Natural killer cell (primary cell): ENCODE measurements around the gene TRIM47. TPM values are rescaled to one million over a fixed set of nuclear protein-coding genes. Genes with fewer than 3 reads are reported as not detected.

Experiments used
- ATAC-seq, 3 donors: fragments of 150-1000 bp in 2 of 3; fragments of 200-7000 bp in 1 of 3; cut with Tn5 transposase; 1 replicate in 1 of 3; 2 replicates in 2 of 3; pipeline ENCODE4 v1.10.0; 2021; ENCODE audit warnings: mild to moderate bottlenecking in 2 of 3, moderate library complexity in 2 of 3
- DNase-seq, 2 donors: peaks; one replicate each; pipeline versions ENCODE4 v3.0.0 to v3.0.0-alpha.2; 2013 to 2021; ENCODE audit warnings: mixed read lengths in 1 of 2
- H3K27ac ChIP-seq: one replicate; pipeline ENCODE4 v1.5.1; 2013; ENCODE audit warnings: mild to moderate bottlenecking, low read length
- H3K27me3 ChIP-seq: one replicate; pipeline ENCODE4 v1.6.1; 2013; ENCODE audit warnings: low read length; ENCODE audit not compliant: control insufficient read depth, insufficient read depth
- H3K36me3 ChIP-seq: one replicate; pipeline ENCODE4 v1.6.1; 2013; ENCODE audit warnings: low read length; ENCODE audit not compliant: control insufficient read depth, insufficient read depth
- H3K4me1 ChIP-seq: one replicate; pipeline ENCODE4 v1.6.1; 2013; ENCODE audit warnings: low read length; ENCODE audit not compliant: control insufficient read depth, insufficient read depth
- H3K4me3 ChIP-seq: one replicate; pipeline ENCODE4 v1.5.1; 2013; ENCODE audit warnings: low read length
- H3K9me3 ChIP-seq: one replicate; pipeline ENCODE4 v1.6.1; 2013; ENCODE audit warnings: low read length; ENCODE audit not compliant: control insufficient read depth, insufficient read depth
- H3K27ac Mint-ChIP-seq, 2 donors: one replicate each; pipeline ENCODE4 v1.8.0; 2022; ENCODE audit warnings: mild to moderate bottlenecking in 2 of 2, mixed read lengths in 2 of 2, moderate library complexity in 1 of 2
- H3K27me3 Mint-ChIP-seq, 2 donors: one replicate each; pipeline ENCODE4 v1.8.0; 2022; ENCODE audit warnings: low read depth in 2 of 2, mixed read lengths in 2 of 2
- H3K36me3 Mint-ChIP-seq: one replicate; pipeline ENCODE4 v1.8.0; 2022; ENCODE audit warnings: mixed read lengths
- H3K4me1 Mint-ChIP-seq, 2 donors: one replicate each; pipeline ENCODE4 v1.8.0; 2022; ENCODE audit warnings: mixed read lengths in 2 of 2
- H3K4me3 Mint-ChIP-seq: one replicate; pipeline ENCODE4 v1.8.0; 2022; ENCODE audit warnings: mild to moderate bottlenecking, moderate library complexity, mixed read lengths
- H3K9me3 Mint-ChIP-seq, 2 donors: one replicate each; pipeline ENCODE4 v1.8.0; 2022; ENCODE audit warnings: mixed read lengths in 2 of 2
- WGBS: methylation state at CpG from one replicate; pipeline ENCODE4 v1.1.7; 2013; ENCODE audit warnings: missing lambda C conversion rate; ENCODE audit not compliant: insufficient coverage; 5-methylcytosine and 5-hydroxymethylcytosine counted together
- intact Hi-C: fragments of 100-400 bp; cut with micrococcal nuclease; formaldehyde crosslinking; loops from one replicate; pipeline ENCODE4 v1.14.2; 2022
- total RNA-seq, 4 donors: library from RNA; stranded (reverse); fragments of 120-200 nt in 1 of 4; gene quantifications; one replicate each; pipeline versions ENCODE4 v1.2.3 to v1.2.4, GENCODE V29; 2013 to 2022
- TF ChIP-seq, protein P1 (sequence below): fragments of 200-600 bp; IDR thresholded peaks from one replicate; pipeline ENCODE4 v1.8.0; 2022; ENCODE audit warnings: antibody characterized with exemption

The TRIM47 gene
- total RNA-seq, 3 donors from 2014 or later (not counting 1 experiment from before 2014, with no cell fraction given), result 1.2 to 2.5 (median 2.0) TPM

- no peak overlapping the region for H3K27ac Mint-ChIP-seq
- intact Hi-C loops, result no loop called here
- no peaks in the 10 kb centered on the region for H3K27me3 Mint-ChIP-seq
These were observed 36.9 kb upstream of the TRIM47 start for GRCh38 chr17:75915268-75915667.

GRCh38 chr17:75914643-75915267 is 36.4 kb upstream of the TRIM47 start:
- H3K27me3 ChIP-seq, result no peaks in the 10 kb centered on the region
- no peaks in the 10 kb centered on the region for H3K36me3 Mint-ChIP-seq
- H3K27me3 Mint-ChIP-seq, result no peaks in the 10 kb centered on the region
- no peak for DNase-seq
- H3K9me3 Mint-ChIP-seq, result no peaks in the 10 kb centered on the region
- H3K27ac ChIP-seq, result no peak overlapping the region
- peaks cover 11% of the 10 kb centered on the region for H3K4me1 ChIP-seq
- WGBS, result 96% methylated on average over 34 of the region's 34 CpGs
- H3K27ac Mint-ChIP-seq, result no peak overlapping the region
- intact Hi-C loops, result no loop called here
- peaks cover 5% of the 10 kb centered on the region for H3K36me3 ChIP-seq
- TF ChIP-seq, protein P1, sequence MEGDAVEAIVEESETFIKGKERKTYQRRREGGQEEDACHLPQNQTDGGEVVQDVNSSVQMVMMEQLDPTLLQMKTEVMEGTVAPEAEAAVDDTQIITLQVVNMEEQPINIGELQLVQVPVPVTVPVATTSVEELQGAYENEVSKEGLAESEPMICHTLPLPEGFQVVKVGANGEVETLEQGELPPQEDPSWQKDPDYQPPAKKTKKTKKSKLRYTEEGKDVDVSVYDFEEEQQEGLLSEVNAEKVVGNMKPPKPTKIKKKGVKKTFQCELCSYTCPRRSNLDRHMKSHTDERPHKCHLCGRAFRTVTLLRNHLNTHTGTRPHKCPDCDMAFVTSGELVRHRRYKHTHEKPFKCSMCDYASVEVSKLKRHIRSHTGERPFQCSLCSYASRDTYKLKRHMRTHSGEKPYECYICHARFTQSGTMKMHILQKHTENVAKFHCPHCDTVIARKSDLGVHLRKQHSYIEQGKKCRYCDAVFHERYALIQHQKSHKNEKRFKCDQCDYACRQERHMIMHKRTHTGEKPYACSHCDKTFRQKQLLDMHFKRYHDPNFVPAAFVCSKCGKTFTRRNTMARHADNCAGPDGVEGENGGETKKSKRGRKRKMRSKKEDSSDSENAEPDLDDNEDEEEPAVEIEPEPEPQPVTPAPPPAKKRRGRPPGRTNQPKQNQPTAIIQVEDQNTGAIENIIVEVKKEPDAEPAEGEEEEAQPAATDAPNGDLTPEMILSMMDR, result no peak
- no peak overlapping the region for H3K4me3 Mint-ChIP-seq
- no peaks in the 10 kb centered on the region for H3K9me3 ChIP-seq
- no peak overlapping the region for H3K4me3 ChIP-seq
- ATAC-seq, result no peak
- peaks cover 0 to 5% of the 10 kb centered on the region in 2 donors for H3K4me1 Mint-ChIP-seq

More at GRCh38 chr17:75915268-75915667, 36.9 kb upstream of the TRIM47 start:
- ATAC-seq (no peak), DNase-seq (no peak)
- peaks cover 0 to 5% of the 10 kb centered on the region in 2 donors for H3K4me1 Mint-ChIP-seq
- H3K4me1 ChIP-seq, result peaks cover 11% of the 10 kb centered on the region
- H3K4me3 ChIP-seq, result no peak overlapping the region
- no peaks in the 10 kb centered on the region for H3K27me3 ChIP-seq
- H3K4me3 Mint-ChIP-seq, result no peak overlapping the region
- TF ChIP-seq, protein P1, result no peak
- no peaks in the 10 kb centered on the region for H3K9me3 ChIP-seq
- no peaks in the 10 kb centered on the region for H3K36me3 Mint-ChIP-seq
- no peak overlapping the region for H3K27ac ChIP-seq
- WGBS, result 98% methylated on average over 6 of the region's 8 CpGs
- H3K9me3 Mint-ChIP-seq, result no peaks in the 10 kb centered on the region
- peaks cover 5% of the 10 kb centered on the region for H3K36me3 ChIP-seq

DNA sequence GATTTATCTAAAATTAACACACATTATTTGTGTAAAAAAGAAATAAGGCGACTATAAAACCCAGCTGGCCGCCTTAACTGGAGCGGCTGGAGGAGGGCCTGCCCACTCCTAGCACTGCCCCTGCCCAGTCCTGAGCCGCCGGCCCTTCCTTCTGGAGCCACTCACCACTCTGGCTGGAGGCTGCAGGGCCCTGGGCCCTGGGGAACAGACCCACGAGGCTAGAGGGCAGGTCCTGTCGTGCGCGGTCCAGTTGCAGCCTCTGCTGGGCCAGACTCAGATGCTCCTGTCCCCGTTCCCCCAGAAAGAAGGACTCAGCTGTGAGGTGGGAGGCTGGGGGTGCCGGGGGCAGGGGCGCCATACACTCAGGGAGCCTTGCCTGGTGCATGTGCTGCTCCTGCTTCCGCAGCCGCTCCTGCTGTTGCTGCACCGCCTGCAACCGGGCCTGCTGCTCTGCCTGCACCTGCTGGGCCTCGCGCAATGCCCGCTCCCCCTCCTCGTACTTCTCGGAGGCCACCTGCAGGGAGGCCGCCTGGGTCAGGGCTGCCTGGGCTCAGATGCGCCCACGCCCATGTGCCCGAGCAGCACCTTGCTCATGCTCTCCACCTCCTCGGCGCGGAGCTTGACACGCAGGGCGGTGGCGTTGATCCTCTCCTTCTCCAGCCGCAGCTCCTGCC is 35.3 kb upstream of the TRIM47 start:
- H3K9me3 ChIP-seq, result no peaks in the 10 kb centered on the region
- no peak overlapping the region for H3K27ac ChIP-seq
- intact Hi-C loops, result no loop called here
- no peaks in the 10 kb centered on the region for H3K27me3 ChIP-seq
- Mint-ChIP-seq H3K27me3 (no peaks in the 10 kb centered on the region), H3K27ac (no peak overlapping the region), H3K4me1 (peaks cover 0 to 5% of the 10 kb centered on the region in 2 donors), H3K4me3 (no peak overlapping the region), H3K9me3 (no peaks in the 10 kb centered on the region), H3K36me3 (no peaks in the 10 kb centered on the region)
- no peak for ATAC-seq
- peaks cover 11% of the 10 kb centered on the region for H3K4me1 ChIP-seq
- DNase-seq, result no peak
- TF ChIP-seq, protein P1, result no peak
- WGBS, result 97% methylated on average over 32 of the region's 32 CpGs
- H3K4me3 ChIP-seq, result no peak overlapping the region
- peaks cover 5% of the 10 kb centered on the region for H3K36me3 ChIP-seq
